Astrocyte (in vitro differentiated cells and primary cell): ENCODE measurements around the gene SMAD1. TPM values are rescaled to one million over a fixed set of nuclear protein-coding genes. Genes with fewer than 3 reads are reported as not detected.

Experiments
- DNase-seq: peaks from one replicate; pipeline ENCODE4 v3.0.0-alpha.2; 2010; ENCODE audit warnings: low read depth
- FAIRE-seq: peaks from 2 replicates; lab custom pipeline; 2011; peaks lifted over from hg19 to GRCh38; lab: Jason Lieb, UNC
- H2AFZ ChIP-seq: 2 replicates; pipeline ENCODE4 v1.6.0; 2012; ENCODE audit warnings: low read depth, low read length, inconsistent platforms
- H3K27ac ChIP-seq: 2 replicates; pipeline ENCODE4 v1.5.1; 2011; ENCODE audit warnings: low read depth, low read length, inconsistent platforms
- H3K27me3 ChIP-seq: 2 replicates; pipeline ENCODE4 v1.6.0; 2011; ENCODE audit warnings: low read length, inconsistent platforms; ENCODE audit not compliant: insufficient read depth
- H3K36me3 ChIP-seq: 2 replicates; pipeline ENCODE4 v1.5.1; 2011; ENCODE audit warnings: low read length, inconsistent platforms; ENCODE audit not compliant: insufficient read depth
- H3K4me1 ChIP-seq: 2 replicates; pipeline ENCODE4 v1.5.1; 2011; ENCODE audit warnings: low read length, inconsistent platforms; ENCODE audit not compliant: insufficient read depth
- H3K4me2 ChIP-seq: 2 replicates; pipeline ENCODE4 v1.6.0; 2012; ENCODE audit warnings: low read length, inconsistent platforms
- H3K4me3 ChIP-seq: 2 replicates; pipeline ENCODE4 v1.5.1; 2011; ENCODE audit warnings: low read depth, mild to moderate bottlenecking, low read length, inconsistent platforms; ENCODE audit not compliant: insufficient read depth
- H3K79me2 ChIP-seq: 2 replicates; pipeline ENCODE4 v1.6.0; 2012; ENCODE audit warnings: mild to moderate bottlenecking, low read length, inconsistent platforms; ENCODE audit not compliant: insufficient read depth
- H3K9ac ChIP-seq: 2 replicates; pipeline ENCODE4 v1.6.0; 2012; ENCODE audit warnings: mild to moderate bottlenecking, low read length, inconsistent platforms
- H3K9me3 ChIP-seq: 2 replicates; pipeline ENCODE4 v1.5.1; 2012; ENCODE audit warnings: low read depth, mild to moderate bottlenecking, low read length, inconsistent platforms; ENCODE audit not compliant: insufficient read depth
- H4K20me1 ChIP-seq: 2 replicates; pipeline ENCODE4 v1.6.0; 2012; ENCODE audit warnings: low read length, inconsistent platforms; ENCODE audit not compliant: insufficient read depth
- H3K27ac Mint-ChIP-seq: one replicate; pipeline ENCODE4 v1.8.0; 2021; ENCODE audit warnings: mild to moderate bottlenecking, mixed read lengths; ENCODE audit not compliant: unreplicated experiment
- H3K27me3 Mint-ChIP-seq: one replicate; pipeline ENCODE4 v1.8.0; 2021; ENCODE audit warnings: low read depth, mixed read lengths; ENCODE audit not compliant: unreplicated experiment
- H3K36me3 Mint-ChIP-seq: one replicate; pipeline ENCODE4 v1.8.0; 2021; ENCODE audit warnings: low read depth, mixed read lengths; ENCODE audit not compliant: unreplicated experiment
- H3K4me1 Mint-ChIP-seq: one replicate; pipeline ENCODE4 v1.8.0; 2021; ENCODE audit warnings: low read depth, mixed read lengths; ENCODE audit not compliant: unreplicated experiment
- H3K4me3 Mint-ChIP-seq: one replicate; pipeline ENCODE4 v1.8.0; 2021; ENCODE audit warnings: mild to moderate bottlenecking, moderate library complexity, mixed read lengths; ENCODE audit not compliant: unreplicated experiment
- H3K9me3 Mint-ChIP-seq: one replicate; pipeline ENCODE4 v1.8.0; 2021; ENCODE audit warnings: mild to moderate bottlenecking, mixed read lengths; ENCODE audit not compliant: unreplicated experiment
- EZH2 ChIP-seq: IDR thresholded peaks from 2 replicates; pipeline ENCODE4 v1.6.1; 2012; ENCODE audit warnings: mild to moderate bottlenecking, low read length, inconsistent platforms; ENCODE audit not compliant: insufficient read depth
- total RNA-seq: library from RNA; stranded (reverse); gene quantifications from 2 replicates; pipeline ENCODE4 v1.2.1, GENCODE V29; 2021
- TF ChIP-seq, protein P1 (sequence below): IDR thresholded peaks from 2 replicates; pipeline ENCODE4 v1.5.1; 2011; ENCODE audit warnings: low read depth, mild to moderate bottlenecking, inconsistent platforms, low read length, moderate library complexity; ENCODE audit not compliant: insufficient read depth

The SMAD1 gene
- total RNA-seq, 1 donor from 2014 or later, result 29.6 TPM

DNA sequence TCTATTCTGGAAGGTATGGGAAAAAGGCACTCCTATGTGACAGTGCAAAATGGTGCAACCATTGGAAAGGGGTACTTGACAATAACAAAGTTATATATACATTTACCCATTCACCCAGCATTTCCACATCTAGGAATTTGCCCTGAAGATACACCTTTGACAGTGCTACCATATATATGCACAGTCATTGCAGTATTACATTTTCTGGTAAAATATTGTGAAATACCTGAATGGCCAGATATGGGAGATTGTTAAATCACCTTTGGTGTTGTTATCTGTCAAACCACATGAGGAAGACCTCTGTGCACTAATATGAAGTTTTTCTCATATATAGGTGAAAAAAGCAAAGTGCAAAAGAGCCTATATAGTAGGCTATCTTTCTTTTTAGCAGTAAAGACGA lies 53.5 kb downstream of the SMAD1 start:
- H3K9me3 Mint-ChIP-seq, result no peaks in the 10 kb centered on the region
- Histone ChIP-seq H4K20me1 (peaks cover 26% of the 10 kb centered on the region), H3K79me2 (peaks cover 18% of the 10 kb centered on the region), H3K9ac (no peak overlapping the region), H3K4me2 (no peak overlapping the region), H2AFZ (no peak overlapping the region), H3K36me3 (no peaks in the 10 kb centered on the region), H3K4me1 (no peaks in the 10 kb centered on the region), H3K27me3 (no peaks in the 10 kb centered on the region), H3K9me3 (no peaks in the 10 kb centered on the region), H3K27ac (no peak overlapping the region), H3K4me3 (no peak overlapping the region)
- TF ChIP-seq, protein P1, sequence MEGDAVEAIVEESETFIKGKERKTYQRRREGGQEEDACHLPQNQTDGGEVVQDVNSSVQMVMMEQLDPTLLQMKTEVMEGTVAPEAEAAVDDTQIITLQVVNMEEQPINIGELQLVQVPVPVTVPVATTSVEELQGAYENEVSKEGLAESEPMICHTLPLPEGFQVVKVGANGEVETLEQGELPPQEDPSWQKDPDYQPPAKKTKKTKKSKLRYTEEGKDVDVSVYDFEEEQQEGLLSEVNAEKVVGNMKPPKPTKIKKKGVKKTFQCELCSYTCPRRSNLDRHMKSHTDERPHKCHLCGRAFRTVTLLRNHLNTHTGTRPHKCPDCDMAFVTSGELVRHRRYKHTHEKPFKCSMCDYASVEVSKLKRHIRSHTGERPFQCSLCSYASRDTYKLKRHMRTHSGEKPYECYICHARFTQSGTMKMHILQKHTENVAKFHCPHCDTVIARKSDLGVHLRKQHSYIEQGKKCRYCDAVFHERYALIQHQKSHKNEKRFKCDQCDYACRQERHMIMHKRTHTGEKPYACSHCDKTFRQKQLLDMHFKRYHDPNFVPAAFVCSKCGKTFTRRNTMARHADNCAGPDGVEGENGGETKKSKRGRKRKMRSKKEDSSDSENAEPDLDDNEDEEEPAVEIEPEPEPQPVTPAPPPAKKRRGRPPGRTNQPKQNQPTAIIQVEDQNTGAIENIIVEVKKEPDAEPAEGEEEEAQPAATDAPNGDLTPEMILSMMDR, result no peak
- no peak for TF ChIP-seq EZH2
- no peak overlapping the region for H3K4me3 Mint-ChIP-seq
- no peak overlapping the region for H3K27ac Mint-ChIP-seq
- H3K27me3 Mint-ChIP-seq, result no peaks in the 10 kb centered on the region
- DNase-seq, result no peak
- peaks cover 21% of the 10 kb centered on the region for H3K4me1 Mint-ChIP-seq
- no peak for FAIRE-seq
- peaks cover 1% of the 10 kb centered on the region for H3K36me3 Mint-ChIP-seq

DNA sequence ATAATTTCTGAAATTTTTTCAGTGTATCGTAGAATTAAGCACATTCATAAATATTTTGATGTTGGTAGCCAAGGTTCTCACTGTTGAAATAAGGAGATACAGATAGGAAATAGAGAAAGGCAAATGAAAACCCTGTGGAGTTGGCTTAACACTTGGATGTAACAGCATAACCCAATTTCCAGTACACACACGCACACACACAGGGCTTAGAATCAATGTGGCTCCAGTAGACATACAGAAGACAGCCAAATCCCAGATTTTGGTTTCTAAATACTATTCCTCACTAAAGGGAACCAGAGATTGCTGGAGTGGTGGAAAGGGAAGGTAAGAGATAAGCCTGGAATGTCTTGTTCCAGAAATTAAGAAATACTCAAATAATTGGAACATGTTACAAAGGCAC lies 54.4 kb downstream of the SMAD1 start:
- Histone ChIP-seq H3K4me3 (no peak overlapping the region), H3K36me3 (no peaks in the 10 kb centered on the region), H2AFZ (no peak overlapping the region), H3K79me2 (peaks cover 13% of the 10 kb centered on the region), H3K4me2 (no peak overlapping the region), H3K27me3 (no peaks in the 10 kb centered on the region), H3K27ac (no peak overlapping the region), H3K4me1 (no peaks in the 10 kb centered on the region), H3K9ac (no peak overlapping the region), H3K9me3 (no peaks in the 10 kb centered on the region), H4K20me1 (peaks cover 22% of the 10 kb centered on the region)
- no peaks in the 10 kb centered on the region for H3K27me3 Mint-ChIP-seq
- no peak overlapping the region for H3K4me3 Mint-ChIP-seq
- peaks cover 23% of the 10 kb centered on the region for H3K4me1 Mint-ChIP-seq
- H3K9me3 Mint-ChIP-seq, result no peaks in the 10 kb centered on the region
- no peak for TF ChIP-seq EZH2
- TF ChIP-seq, protein P1, result no peak
- DNase-seq (no peak), FAIRE-seq (no peak)
- H3K36me3 Mint-ChIP-seq, result peaks cover 3% of the 10 kb centered on the region
- no peak overlapping the region for H3K27ac Mint-ChIP-seq

DNA sequence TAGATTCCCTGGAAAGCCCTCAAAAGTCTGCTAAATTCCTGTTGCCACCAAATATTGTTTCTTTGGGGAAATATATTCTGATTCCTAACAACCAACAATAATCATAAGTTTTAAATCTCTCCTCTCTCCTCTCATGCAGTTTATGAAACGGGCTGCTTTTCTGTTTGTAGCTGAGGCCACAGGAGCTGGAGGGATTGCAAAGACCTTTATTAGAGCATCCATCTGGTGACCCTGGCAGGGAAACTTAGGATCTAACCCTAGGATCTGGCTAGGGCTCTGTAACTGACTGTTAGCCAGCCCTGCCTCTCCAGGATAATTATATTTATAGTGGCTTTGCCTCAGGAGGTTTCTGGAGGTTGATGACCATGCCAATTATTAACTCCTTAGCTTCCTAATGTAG lies 56.9 kb downstream of the SMAD1 start:
- DNase-seq (no peak), FAIRE-seq (no peak)
- Histone ChIP-seq H2AFZ (no peak overlapping the region), H3K9ac (no peak overlapping the region), H3K79me2 (peaks cover 3% of the 10 kb centered on the region), H3K4me1 (no peaks in the 10 kb centered on the region), H3K4me2 (no peak overlapping the region), H3K27ac (no peak overlapping the region), H3K36me3 (no peaks in the 10 kb centered on the region), H3K9me3 (no peaks in the 10 kb centered on the region), H3K27me3 (no peaks in the 10 kb centered on the region), H4K20me1 (peaks cover 14% of the 10 kb centered on the region), H3K4me3 (no peak overlapping the region)
- TF ChIP-seq, protein P1, result no peak
- H3K36me3 Mint-ChIP-seq, result peaks cover 4% of the 10 kb centered on the region
- H3K4me1 Mint-ChIP-seq, result peaks cover 19% of the 10 kb centered on the region
- no peak overlapping the region for H3K27ac Mint-ChIP-seq
- H3K9me3 Mint-ChIP-seq, result no peaks in the 10 kb centered on the region
- no peaks in the 10 kb centered on the region for H3K27me3 Mint-ChIP-seq
- no peak overlapping the region for H3K4me3 Mint-ChIP-seq
